Activated CD4-positive, alpha-beta memory T cell treated with anti-CD3 and anti-CD28 coated beads, Interleukin-2, amount 10 ng/mL, durations not matched to agents 7 days and 5 days (primary cell): ENCODE data around the gene SLC6A19. TPM values are rescaled to one million over a fixed set of nuclear protein-coding genes. Genes with fewer than 3 reads are reported as not detected.

ENCODE experiments used
- CTCF ChIA-PET: fragments of 350-600 bp; sonication (Branson Sonifier 250); formaldehyde crosslinking; loops from one replicate; lab custom pipeline; 2021; ENCODE audit warnings: antibody characterized with exemption, inconsistent platforms; lab: Charles Lee
- POLR2A ChIA-PET: fragments of 350-600 bp; sonication (Branson Sonifier 250); formaldehyde crosslinking; loops from one replicate; lab custom pipeline; 2021; ENCODE audit warnings: antibody characterized with exemption; lab: Charles Lee
- DNase-seq: peaks from one replicate; pipeline ENCODE4 v3.0.0-alpha.2; 2020
- H3K27ac Mint-ChIP-seq: one replicate; pipeline ENCODE4 v1.8.0; 2021; ENCODE audit warnings: mild to moderate bottlenecking, mixed read lengths
- H3K27me3 Mint-ChIP-seq: one replicate; pipeline ENCODE4 v1.8.0; 2021; ENCODE audit warnings: mixed read lengths
- H3K36me3 Mint-ChIP-seq: one replicate; pipeline ENCODE4 v1.8.0; 2021; ENCODE audit warnings: low read depth, mixed read lengths
- H3K4me1 Mint-ChIP-seq: one replicate; pipeline ENCODE4 v1.8.0; 2021; ENCODE audit warnings: mixed read lengths
- H3K4me3 Mint-ChIP-seq: one replicate; pipeline ENCODE4 v1.8.0; 2021; ENCODE audit warnings: mild to moderate bottlenecking, mixed read lengths
- H3K9me3 Mint-ChIP-seq: one replicate; pipeline ENCODE4 v1.8.0; 2021; ENCODE audit warnings: mixed read lengths
- total RNA-seq, 2 experiments: library from RNA; stranded (reverse); gene quantifications; one replicate each; pipeline ENCODE4 v1.2.3, GENCODE V29; 2021

SLC6A19 gene
- total RNA-seq, 2 experiments from 2014 or later, result not detected

DNA sequence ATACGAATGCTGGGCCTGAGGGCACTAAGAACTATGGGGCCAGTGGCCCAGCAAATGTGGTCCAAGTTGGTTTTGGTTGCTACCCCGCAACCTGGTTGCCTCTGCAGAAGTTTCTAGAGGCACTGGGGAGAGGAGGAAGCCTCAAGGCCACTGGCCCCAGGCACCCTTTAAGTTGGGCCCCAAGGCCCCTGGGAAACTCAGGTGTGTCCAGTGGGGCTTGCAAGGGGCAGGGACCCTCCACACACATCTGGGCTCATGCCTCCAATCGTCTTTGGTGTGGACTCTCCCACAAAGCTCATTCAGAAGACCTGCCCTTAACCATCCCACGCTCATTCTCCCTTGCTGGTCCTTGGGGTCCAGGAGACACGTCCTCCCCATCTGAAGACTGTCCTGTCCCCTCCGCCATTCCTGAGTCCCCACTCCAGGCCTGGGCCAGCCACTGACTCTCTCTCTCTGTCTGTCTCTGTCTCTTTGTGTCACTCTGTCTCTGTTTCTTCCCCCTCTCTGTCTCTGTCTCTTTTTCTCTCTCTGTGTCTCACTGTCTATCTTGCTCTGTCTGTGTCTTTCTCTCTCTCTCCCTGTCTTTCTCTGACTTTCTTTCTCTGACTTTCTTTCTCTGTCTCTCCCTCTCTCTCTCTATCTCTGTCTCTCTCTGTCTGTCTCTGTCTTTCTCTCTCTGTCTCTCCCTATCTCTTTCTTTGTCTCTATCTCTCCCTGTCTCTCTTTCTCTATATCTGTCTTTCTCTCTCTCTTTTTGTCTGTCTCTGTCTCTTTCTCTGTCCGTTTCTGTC is 3.3 kb upstream of the SLC6A19 start:
- POLR2A ChIA-PET, result no interaction called here
- Mint-ChIP-seq H3K4me1 (no peaks in the 10 kb centered on the region), H3K27ac (no peak overlapping the region), H3K9me3 (no peaks in the 10 kb centered on the region), H3K4me3 (no peak overlapping the region), H3K27me3 (no peaks in the 10 kb centered on the region), H3K36me3 (no peaks in the 10 kb centered on the region)
- DNase-seq, result no peak
- CTCF ChIA-PET, result no interaction called here

DNA sequence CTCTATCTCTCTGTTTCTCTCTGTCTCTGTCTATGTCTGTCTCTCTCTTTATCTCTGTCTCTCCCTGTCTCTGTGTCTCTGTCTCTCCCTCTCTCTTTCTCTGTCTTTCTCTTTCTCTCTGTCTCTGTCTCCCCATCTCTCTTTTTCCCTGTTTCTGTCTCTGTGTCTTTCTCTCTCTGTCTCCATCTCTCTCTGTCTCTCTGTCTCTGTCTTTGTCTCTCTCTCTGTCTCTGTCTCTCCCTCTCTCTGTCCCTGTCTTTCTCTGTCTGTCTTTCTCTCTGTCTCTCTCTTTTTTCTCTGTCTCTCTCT is 2.1 kb upstream of the SLC6A19 start:
- no peaks in the 10 kb centered on the region for H3K27me3 Mint-ChIP-seq
- no peaks in the 10 kb centered on the region for H3K4me1 Mint-ChIP-seq
- H3K4me3 Mint-ChIP-seq, result no peak overlapping the region
- no peak for DNase-seq
- no peaks in the 10 kb centered on the region for H3K36me3 Mint-ChIP-seq
- no peaks in the 10 kb centered on the region for H3K9me3 Mint-ChIP-seq
- ChIA-PET CTCF (no interaction called here), POLR2A (no interaction called here)
- H3K27ac Mint-ChIP-seq, result no peak overlapping the region

DNA sequence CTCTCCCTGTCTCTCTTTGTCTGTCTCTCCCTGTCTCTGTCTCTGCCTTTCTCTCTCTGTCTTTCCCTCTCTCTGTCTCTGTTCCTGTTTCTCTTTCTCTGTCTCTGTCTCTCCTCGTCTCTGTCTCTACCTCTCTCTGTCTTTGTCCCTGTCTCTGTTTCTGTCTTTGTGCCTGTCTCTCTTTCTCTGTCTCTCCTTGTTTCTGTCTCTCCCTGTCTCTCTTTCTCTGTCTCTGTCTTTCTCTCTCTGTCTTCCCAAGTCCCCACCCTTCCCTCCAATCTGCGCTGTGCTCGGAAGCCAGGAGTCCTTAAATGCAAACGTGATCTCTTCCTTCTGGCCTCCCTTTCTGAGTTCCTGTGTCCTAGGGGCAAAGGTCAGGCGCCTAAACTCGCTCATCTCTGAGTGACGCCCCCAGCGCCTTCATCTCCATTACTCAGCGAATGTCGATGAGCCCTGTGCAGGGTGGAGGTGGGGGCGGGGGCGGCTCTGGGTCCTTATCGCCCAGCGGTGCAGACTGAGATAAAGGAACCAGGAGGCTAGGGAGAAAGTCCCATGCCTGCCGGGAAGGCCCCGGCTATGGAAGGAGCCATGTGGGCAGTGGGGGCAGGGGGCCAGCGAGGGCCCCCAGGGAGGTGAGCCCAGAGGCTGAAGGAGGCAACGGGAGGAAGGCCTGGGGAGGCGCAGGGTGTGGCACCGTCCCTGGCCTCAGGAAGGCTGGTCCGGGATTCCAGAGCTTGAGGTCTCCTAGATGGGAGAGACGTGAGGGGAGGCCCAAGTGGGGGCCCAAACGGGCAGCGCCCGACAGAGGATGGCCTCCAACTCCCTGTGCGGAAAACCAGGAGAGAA is 1.5 kb upstream of the SLC6A19 start:
- CTCF ChIA-PET, result no interaction called here
- no peak for DNase-seq

GRCh38 chr5:1200495-1201326 is 684 bp upstream of the SLC6A19 start:
- DNase-seq, result no peak
- H3K27me3 Mint-ChIP-seq, result no peaks in the 10 kb centered on the region
- H3K4me3 Mint-ChIP-seq, result no peak overlapping the region
- H3K36me3 Mint-ChIP-seq, result no peaks in the 10 kb centered on the region
- no peak overlapping the region for H3K27ac Mint-ChIP-seq
- ChIA-PET POLR2A (no interaction called here), CTCF (no interaction called here)
- no peaks in the 10 kb centered on the region for H3K4me1 Mint-ChIP-seq
- no peaks in the 10 kb centered on the region for H3K9me3 Mint-ChIP-seq

More for the DNA sequence above, 1.5 kb upstream of the SLC6A19 start:
- no peaks in the 10 kb centered on the region for H3K36me3 Mint-ChIP-seq
- POLR2A ChIA-PET, result no interaction called here
- no peaks in the 10 kb centered on the region for H3K9me3 Mint-ChIP-seq
- H3K4me1 Mint-ChIP-seq, result no peaks in the 10 kb centered on the region
- H3K27me3 Mint-ChIP-seq, result no peaks in the 10 kb centered on the region
- no peak overlapping the region for H3K27ac Mint-ChIP-seq
- H3K4me3 Mint-ChIP-seq, result no peak overlapping the region

GRCh38 chr5:1202026-1202797 is 817 bp downstream of the SLC6A19 start:
- ChIA-PET CTCF (no interaction called here), POLR2A (no interaction called here)
- Mint-ChIP-seq H3K4me3 (no peak overlapping the region), H3K4me1 (no peaks in the 10 kb centered on the region), H3K27me3 (peaks cover 2% of the 10 kb centered on the region), H3K9me3 (no peaks in the 10 kb centered on the region), H3K27ac (no peak overlapping the region), H3K36me3 (no peaks in the 10 kb centered on the region)
- no peak for DNase-seq

DNA sequence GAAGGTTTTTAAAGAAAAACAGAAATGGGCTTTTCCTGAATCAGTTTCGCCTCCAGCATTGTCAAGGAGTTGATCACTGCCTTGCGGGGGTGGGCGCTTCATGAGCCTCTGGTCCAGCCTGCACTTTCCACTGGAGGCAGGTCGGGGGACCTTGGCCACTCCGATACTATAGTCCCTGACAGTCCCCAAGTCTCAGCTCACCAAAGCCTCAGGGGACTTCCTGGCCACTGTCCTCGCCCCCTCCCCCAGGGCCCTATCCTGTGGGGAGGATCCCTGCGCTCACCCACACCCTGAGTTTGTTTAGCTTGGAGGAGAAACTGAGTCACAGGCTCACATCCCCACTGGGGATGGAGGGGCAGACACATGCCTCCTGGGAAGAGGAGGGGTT is 1.4 kb downstream of the SLC6A19 start:
- H3K9me3 Mint-ChIP-seq, result no peaks in the 10 kb centered on the region
- H3K27me3 Mint-ChIP-seq, result peaks cover 2% of the 10 kb centered on the region
- CTCF ChIA-PET, result no interaction called here
- H3K4me1 Mint-ChIP-seq, result no peaks in the 10 kb centered on the region
- POLR2A ChIA-PET, result no interaction called here
- H3K27ac Mint-ChIP-seq, result no peak overlapping the region
- no peak overlapping the region for H3K4me3 Mint-ChIP-seq
- H3K36me3 Mint-ChIP-seq, result no peaks in the 10 kb centered on the region
- no peak for DNase-seq

GRCh38 chr5:1203311-1203967 is 2.0 kb downstream of the SLC6A19 start:
- Mint-ChIP-seq H3K27ac (no peak overlapping the region), H3K4me1 (no peaks in the 10 kb centered on the region), H3K36me3 (no peaks in the 10 kb centered on the region), H3K4me3 (no peak overlapping the region), H3K9me3 (no peaks in the 10 kb centered on the region), H3K27me3 (peaks cover 2% of the 10 kb centered on the region)
- ChIA-PET CTCF (no interaction called here), POLR2A (no interaction called here)
- no peak for DNase-seq

DNA sequence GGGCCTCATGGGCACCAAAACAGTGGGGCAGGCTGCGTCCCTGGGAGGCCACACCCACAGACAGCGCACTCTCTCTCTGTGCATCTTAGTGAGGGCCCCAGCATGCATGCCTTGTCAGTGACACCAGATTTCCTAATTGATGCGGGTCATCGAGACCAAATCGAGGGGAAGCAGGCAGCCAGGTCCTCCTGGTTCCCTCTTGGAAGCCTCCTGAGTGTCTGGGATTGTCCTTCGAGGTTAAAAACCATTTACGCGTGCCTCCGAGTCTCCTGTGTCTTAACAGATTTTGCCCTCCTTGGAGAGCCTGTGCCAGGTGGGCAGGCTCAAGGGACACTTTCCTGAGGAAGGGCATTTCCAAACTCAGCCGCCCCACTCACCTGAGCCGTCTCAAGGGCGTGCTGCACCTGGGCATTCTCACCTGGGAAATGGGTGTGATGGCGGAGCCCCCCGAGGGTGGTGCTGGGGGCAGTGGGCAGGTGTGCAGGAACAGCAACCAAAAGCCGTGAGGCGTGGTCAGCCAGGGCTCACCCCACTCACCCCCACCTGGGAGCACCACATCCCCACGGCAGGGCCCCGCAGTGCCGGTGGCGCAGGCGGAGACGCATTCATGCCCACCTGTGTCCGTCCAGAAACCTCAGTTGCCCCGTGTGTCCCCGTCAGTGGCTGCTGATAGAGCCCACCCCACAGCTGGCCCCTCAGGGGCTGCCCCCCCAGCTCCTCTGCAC is 2.7 kb downstream of the SLC6A19 start:
- Mint-ChIP-seq H3K4me3 (no peak overlapping the region), H3K9me3 (no peaks in the 10 kb centered on the region), H3K36me3 (no peaks in the 10 kb centered on the region), H3K27ac (no peak overlapping the region), H3K4me1 (no peaks in the 10 kb centered on the region), H3K27me3 (peaks cover 2% of the 10 kb centered on the region)
- ChIA-PET POLR2A (no interaction called here), CTCF (no interaction called here)
- no peak for DNase-seq

- no peak overlapping the region for H3K27ac Mint-ChIP-seq
- no peaks in the 10 kb centered on the region for H3K9me3 Mint-ChIP-seq
- no peak for DNase-seq
- H3K4me1 Mint-ChIP-seq, result no peaks in the 10 kb centered on the region
- no peak overlapping the region for H3K4me3 Mint-ChIP-seq
- CTCF ChIA-PET, result no interaction called here
- H3K36me3 Mint-ChIP-seq, result no peaks in the 10 kb centered on the region
- POLR2A ChIA-PET, result no interaction called here
- H3K27me3 Mint-ChIP-seq, result peaks cover 2% of the 10 kb centered on the region
Observed at GRCh38 chr5:1204693-1205242, 3.4 kb downstream of the SLC6A19 start.

GRCh38 chr5:1205255-1206180 is 4.1 kb downstream of the SLC6A19 start:
- H3K4me3 Mint-ChIP-seq, result no peak overlapping the region
- CTCF ChIA-PET, result no interaction called here

More at GRCh38 chr5:1205255-1206180, 4.1 kb downstream of the SLC6A19 start:
- Mint-ChIP-seq H3K27me3 (peaks cover 2% of the 10 kb centered on the region), H3K4me1 (no peaks in the 10 kb centered on the region), H3K9me3 (no peaks in the 10 kb centered on the region), H3K36me3 (no peaks in the 10 kb centered on the region), H3K27ac (no peak overlapping the region)
- POLR2A ChIA-PET, result no interaction called here
- DNase-seq, result no peak
